NB4 (cell line): ENCODE data around the gene SORBS1.

Experiments
- DNase-seq: peaks from one replicate; pipeline ENCODE4 v3.0.0; 2010; ENCODE audit warnings: low read depth
- H3K4me3 ChIP-seq: one replicate; pipeline ENCODE4 v1.5.1; 2011; ENCODE audit warnings: mild to moderate bottlenecking, low read depth, low read length, moderate library complexity
- CTCF ChIP-seq: IDR thresholded peaks from one replicate; pipeline ENCODE4 v1.5.1; 2012; ENCODE audit warnings: low read depth, low read length
- MAX ChIP-seq: IDR thresholded peaks from 2 replicates; pipeline ENCODE4 v1.6.1; 2011; ENCODE audit warnings: low read depth, low read length
- MYC ChIP-seq: IDR thresholded peaks from 2 replicates; pipeline ENCODE4 v1.6.1; 2011; ENCODE audit warnings: low read depth, low read length
- POLR2A ChIP-seq: IDR thresholded peaks from 2 replicates; pipeline ENCODE4 v1.6.1; 2011; ENCODE audit warnings: mild to moderate bottlenecking; ENCODE audit not compliant: insufficient read length; ENCODE audit errors: extremely low read depth

The SORBS1 gene

GRCh38 chr10:95513008-95513589 lies 48.1 kb downstream of the SORBS1 start:
- no peak for DNase-seq
- no peak overlapping the region for H3K4me3 ChIP-seq
- TF ChIP-seq MYC (no peak), MAX (no peak), POLR2A (no peak), CTCF (no peak)

- no peak for DNase-seq
- no peak overlapping the region for H3K4me3 ChIP-seq
- no peak for TF ChIP-seq CTCF
- TF ChIP-seq MYC, result no peak
- no peak for TF ChIP-seq MAX
- TF ChIP-seq POLR2A, result no peak
Observed at GRCh38 chr10:95511314-95511713, 49.9 kb downstream of the SORBS1 start.

GRCh38 chr10:95509251-95509650 lies 51.9 kb downstream of the SORBS1 start:
- no peak overlapping the region for H3K4me3 ChIP-seq
- no peak for DNase-seq
- TF ChIP-seq MAX (no peak), CTCF (no peak), POLR2A (no peak), MYC (no peak)

GRCh38 chr10:95508730-95509129 lies 52.4 kb downstream of the SORBS1 start:
- H3K4me3 ChIP-seq, result no peak overlapping the region
- TF ChIP-seq CTCF, result no peak
- TF ChIP-seq MAX, result no peak
- TF ChIP-seq MYC, result no peak
- TF ChIP-seq POLR2A, result no peak
- DNase-seq, result no peak

GRCh38 chr10:95506056-95506737 lies 55.0 kb downstream of the SORBS1 start:
- TF ChIP-seq POLR2A (no peak), MAX (no peak), CTCF (no peak), MYC (no peak)
- H3K4me3 ChIP-seq, result no peak overlapping the region
- no peak for DNase-seq
